NCI-H2171 (cell line): ENCODE data around the gene SRXN1.
"Not testable (repeated sequence)": the region's sequence is repeated elsewhere in the genome, so short reads cannot be mapped to it uniquely, and the experiment has no call there.

ENCODE experiments used
- DNase-seq: peaks from one replicate; lab custom pipeline; 2025; lab: John Stamatoyannopoulos, UW

Gene SRXN1

DNA sequence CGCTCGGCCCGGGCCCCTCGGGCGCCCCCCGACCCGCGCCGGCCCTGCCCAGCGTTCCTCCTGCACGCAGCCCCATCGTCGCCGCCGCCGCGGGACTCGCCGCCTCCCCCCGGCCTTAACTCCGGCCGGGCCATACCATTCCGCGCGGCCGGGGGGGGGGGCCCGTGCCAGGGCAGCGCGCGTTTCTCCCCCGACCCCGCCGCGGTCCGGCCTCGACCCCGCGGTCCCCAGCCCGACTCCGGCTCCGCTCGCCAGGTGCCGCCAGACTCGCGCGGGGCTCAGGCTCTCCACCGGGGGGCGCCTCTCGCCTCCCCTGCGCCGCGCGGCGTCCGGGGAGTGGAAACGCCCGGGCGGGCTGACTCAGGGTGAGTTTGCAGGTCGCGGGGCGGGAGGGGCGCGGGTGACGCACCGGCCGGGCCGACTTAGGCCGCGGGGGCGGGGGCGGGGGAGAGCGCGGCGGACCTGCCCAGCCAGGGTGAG lies at the start of gene SRXN1:
Gene SRXN1, minus strand, starts transcription at position 91 of the 480 bp plus-strand sequence. Its CDS starts 15 bp downstream, at position 76.
- peak; percentile 87 for DNase-seq

- no peak for DNase-seq
Measured at GRCh38 chr20:701401-702129, 48.6 kb upstream of the SRXN1 start.

DNA sequence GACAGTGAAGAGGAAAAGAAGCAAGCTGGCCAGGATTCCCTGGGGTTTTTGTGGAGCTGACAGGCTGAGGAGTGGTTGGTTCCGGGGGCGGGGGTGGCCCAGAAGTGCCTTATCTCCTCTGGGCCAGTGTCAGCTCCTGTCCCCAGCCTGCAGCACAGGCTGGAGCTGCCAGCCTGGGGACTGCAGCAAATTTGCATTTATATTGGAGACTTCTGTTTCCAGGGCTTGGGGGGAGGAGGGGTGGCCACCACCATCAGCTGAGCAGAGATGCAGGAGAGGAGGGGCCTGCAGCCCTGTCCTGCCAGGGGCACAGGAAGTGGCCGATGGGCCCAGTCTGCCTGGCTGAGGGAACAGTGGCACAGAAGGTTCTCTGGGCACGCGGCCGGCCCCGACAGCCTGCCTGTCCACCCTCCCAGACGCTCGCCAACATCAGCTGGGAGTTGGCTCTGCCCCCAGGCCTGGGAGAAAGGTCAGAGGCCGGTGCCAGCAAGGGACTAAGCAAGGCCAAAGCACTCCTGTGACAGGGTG lies 46.9 kb upstream of the SRXN1 start:
- DNase-seq = no peak

DNA sequence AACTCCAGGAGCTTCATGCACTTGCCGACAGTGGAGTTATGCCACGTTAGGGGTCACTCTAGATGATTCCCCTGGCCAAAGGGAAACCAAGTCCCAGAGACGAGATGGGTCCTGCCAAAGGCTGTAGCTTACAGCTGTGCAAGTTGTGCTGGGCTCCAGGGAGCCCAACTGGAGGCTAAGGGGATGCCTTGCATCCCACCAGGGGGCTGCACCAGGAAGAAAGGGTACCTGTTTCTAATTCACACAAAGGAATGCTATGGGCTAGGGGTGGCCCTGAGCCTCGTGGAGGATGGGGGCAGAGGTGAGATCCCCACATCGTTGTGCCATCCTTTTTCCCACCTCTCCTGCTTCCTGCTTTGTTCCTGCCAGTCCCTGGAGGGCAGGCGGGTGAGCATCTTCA lies 46.3 kb upstream of the SRXN1 start:
- no peak for DNase-seq

GRCh38 chr20:698276-698675 lies 45.3 kb upstream of the SRXN1 start:
- no peak for DNase-seq

GRCh38 chr20:697826-698225 lies 44.8 kb upstream of the SRXN1 start:
- DNase-seq = no peak

DNA sequence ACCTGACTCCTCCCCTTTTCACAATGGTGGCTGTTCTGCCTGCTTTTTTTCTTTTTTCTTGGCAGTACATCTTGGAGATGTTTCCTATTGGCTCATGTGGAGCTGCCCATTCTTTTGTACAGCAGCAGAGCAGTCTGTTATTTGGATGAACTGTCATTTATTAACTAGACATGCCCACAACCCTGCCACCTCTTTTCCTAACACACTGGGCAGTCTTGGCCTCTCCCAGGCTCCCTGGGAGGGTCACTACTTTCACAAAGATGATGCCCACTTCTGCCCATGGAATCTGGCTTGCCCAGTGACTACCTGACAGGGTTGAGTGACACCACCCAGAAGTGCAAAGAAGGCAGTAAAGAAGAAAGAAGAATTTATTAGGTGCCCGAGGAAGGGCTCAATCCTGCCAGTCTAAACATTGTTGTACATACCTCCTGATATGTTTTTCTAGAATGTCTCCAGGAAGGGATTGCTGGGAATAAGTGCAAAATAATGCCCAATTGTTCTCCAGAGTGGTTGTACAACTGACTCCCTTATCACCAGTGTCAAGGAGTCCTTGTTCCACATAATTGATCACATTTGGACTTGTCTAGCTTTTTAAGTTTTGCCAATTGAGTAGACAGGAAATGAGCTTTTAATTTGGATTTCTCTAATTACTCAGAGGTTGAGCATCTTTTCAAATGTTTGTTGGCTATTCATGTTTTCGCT lies 42.3 kb upstream of the SRXN1 start:
- DNase-seq = no peak

GRCh38 chr20:694496-694895 lies 41.5 kb upstream of the SRXN1 start:
- DNase-seq = no peak

DNA sequence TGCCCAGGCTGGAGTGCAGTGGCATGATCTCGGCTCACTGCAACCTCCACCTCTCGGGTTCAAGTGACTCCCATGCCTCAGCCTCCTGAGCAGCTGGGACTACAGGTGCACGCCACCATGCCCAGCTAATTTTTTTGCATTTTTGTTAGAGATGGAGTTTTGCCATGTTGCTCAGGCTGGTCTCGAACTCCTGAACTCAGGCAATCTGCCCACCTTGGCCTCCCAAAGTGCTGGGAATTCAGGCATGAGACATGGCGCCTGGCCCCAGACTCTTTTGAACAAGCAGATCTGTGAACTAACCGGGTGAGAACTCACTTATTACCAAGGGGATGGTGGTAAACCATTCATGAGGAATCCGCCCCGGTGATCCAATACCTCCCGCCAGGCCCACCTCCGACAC lies 40.8 kb upstream of the SRXN1 start:
- DNase-seq = not testable (repeated sequence)

DNA sequence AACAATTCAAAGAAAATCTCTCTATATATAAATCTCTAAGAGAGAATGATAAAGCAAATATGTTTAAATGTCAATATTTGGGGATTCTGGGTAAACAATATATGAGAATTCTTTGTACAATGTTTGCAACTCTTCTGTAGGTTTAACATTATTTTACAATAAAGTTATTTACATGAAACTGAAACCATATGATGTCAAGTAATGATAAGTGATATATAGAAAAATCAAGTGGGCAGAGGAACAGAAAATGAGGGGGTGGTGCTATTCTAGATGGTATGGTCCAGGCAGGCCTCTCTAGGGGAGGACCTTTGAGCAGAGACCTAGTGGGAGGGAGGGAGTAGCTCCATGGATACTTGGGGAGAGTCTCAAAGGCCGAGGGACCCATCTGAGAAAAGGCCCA lies 39.0 kb upstream of the SRXN1 start:
- DNase-seq = no peak

GRCh38 chr20:689947-690346 lies 36.9 kb upstream of the SRXN1 start:
- no peak for DNase-seq

GRCh38 chr20:689348-689747 lies 36.3 kb upstream of the SRXN1 start:
- no peak for DNase-seq

DNA sequence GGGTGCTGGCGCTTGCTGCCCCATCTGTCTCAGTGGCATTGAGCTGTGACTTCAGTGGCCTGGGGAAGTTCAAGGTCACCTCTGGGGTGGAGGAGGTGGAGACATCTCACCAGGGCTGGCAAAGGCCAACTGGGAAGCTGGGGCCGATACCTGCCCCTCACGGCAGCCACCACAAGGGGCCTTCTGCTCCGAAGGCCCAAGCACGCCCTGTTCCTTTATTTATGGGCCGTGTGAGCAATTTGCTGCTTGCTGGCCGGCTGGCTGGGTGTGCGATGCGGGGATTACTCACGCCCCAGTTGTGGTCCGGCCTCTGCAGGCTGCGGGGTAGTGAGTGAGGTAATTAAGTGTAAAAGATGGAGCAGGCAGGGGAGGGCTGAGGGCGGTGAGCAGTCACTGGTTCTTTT lies 35.8 kb upstream of the SRXN1 start:
- DNase-seq = peak; percentile 26

DNA sequence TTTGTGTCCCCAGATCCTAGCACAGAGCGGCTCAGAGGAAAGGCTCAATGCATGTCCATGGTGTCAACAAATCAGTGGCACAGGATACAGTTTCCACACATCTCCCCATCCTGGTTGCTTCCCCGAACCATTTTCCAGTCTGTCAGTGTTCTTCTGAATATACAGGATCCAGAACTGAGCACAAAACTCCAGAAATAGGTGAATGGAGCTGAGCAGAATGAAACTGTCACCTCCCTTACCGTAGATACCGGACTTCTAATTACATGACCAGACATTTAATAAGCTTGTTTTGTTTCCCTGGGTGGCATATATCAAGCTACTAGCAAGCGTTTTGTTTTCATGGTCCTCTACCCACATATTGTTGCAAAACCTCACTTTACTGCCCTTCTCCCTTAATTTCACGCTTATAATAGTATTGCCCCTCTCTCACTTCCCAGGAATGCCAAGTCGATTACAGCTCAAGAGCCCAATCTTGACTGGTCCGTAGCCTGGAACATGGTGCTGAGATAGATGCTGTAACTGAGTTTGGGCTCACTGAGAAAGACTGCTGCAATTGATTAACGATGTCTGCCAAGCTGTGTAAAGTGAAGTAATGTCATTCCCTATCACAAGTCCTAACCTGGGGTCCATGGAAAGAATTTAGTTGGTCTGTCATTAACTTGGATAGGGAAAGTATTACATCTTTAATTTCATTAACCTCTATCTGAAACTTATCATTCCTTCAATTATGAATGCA lies 34.6 kb upstream of the SRXN1 start:
- DNase-seq = no peak

DNA sequence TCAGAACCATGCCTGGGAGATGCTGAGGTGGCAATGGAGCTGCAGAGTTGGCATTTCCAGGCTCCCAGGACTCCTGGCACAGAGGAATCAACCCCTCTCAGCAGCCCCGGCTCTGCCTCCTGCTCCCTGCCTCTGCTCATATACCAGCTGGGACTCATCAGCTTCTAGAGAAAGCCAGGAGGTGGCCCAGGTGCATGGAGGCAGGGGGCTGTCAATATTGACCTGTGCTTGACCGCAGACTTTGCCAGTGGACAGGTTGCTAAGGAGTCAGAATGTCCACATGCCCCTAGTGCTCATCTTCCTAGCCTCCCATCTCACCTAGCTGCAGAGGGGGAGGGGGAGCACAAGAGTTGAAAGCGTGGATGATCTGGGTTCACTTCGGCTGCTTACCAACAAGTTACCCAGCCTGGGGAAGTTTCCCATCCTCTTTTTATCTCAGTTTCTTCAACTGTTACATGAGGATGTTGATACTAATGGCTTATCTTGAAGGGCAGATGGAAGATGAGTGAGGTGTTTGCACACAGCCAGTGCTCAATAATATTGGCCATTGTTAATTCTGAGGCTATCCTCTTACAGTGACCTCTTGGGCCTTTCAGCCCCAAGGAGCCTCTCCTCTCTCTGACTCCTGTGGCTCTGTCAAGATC lies 31.8 kb upstream of the SRXN1 start:
- DNase-seq = no peak

- no peak for DNase-seq
Measured at GRCh38 chr20:682123-682522, 29.1 kb upstream of the SRXN1 start.

GRCh38 chr20:680638-681187 lies 27.7 kb upstream of the SRXN1 start:
- DNase-seq = no peak

GRCh38 chr20:677957-678356 lies 25.0 kb upstream of the SRXN1 start:
- DNase-seq = no peak

GRCh38 chr20:676967-677366 lies 24.0 kb upstream of the SRXN1 start:
- DNase-seq = no peak

- DNase-seq = peak; percentile 72
Measured at GRCh38 chr20:676315-676937, 23.4 kb upstream of the SRXN1 start.
